NCI-H187 (cell line): Measurements from ENCODE around the gene HOXD3.

ENCODE experiments used
- DNase-seq, 2 experiments: peaks; one replicate each; lab custom pipeline; 2025; lab: John Stamatoyannopoulos, UW

Gene HOXD3

DNA sequence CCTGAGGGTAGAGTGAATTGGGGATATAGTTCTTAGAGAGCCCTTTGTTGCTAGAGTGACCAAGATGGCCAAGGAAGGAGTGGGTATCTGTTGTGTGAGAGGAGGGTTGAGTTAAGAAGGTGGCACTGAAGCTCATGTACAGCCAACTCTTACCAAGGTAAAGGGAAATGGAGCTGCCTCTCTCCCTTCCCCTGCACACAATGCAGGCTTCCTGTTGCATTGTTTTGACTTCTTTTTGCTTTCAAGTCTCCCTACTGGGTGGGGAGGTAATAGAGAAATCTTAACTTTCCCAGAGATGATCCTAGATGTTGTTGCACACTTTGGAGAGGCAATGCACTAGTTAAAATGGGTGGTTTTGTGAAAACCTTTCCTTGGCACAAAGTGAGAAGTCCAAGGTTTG lies 55.2 kb downstream of the HOXD3 start:
- DNase-seq = no peak

- DNase-seq = no peak
Measured at GRCh38 chr2:176213406-176213805, 56.3 kb downstream of the HOXD3 start.
